ENCODE data around the gene GRK1.

The GRK1 gene

DNA sequence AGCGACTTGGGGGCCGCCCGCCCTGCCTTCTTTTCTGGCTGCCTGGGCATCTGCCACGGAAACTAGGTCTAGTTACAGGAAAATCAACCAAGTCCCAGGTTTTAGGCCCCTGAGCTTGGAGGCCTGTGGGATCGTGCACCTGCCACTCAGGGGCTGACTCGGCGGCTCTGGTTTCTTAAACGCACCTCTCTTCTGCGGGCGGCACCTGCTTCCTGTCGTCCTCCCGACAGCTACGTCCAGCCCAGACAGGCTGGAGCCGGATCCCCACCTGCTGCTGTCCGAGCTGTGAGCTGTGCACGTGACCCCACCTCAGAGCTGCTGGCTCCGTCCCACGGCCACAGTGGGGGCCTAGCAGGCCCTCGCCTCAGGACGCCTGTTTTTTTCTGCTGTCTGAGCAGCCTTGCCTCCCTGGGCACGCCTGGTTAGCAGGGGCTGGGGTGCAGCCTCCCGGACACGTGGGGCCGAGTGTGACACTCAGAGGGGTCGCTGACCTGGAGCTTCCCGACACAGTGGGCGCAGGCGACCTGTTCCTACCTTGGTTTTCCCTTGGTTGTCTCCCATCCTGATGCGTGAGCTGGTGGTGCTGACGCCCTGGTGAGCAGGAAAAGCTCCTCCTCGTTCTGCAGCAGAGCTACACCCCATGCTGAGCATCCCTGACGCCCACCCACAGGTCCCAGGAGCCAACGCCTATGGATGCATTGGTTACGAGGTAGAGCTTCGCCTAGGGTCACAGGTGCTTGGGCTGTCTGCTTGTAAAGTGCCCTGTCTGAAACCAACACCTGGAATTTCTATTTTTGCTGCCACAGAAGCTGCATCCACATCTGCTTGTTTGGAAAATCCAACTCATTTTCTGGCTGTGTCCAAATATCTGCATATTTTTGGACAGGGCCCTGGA is 109.5 kb downstream of the GRK1 start:
- no peak overlapping the region for H3K4me3 ChIP-seq (ENCODE audit: low read length)
- DNase-seq (ENCODE audit: low read depth), result no peak
- TF ChIP-seq, protein P1, sequence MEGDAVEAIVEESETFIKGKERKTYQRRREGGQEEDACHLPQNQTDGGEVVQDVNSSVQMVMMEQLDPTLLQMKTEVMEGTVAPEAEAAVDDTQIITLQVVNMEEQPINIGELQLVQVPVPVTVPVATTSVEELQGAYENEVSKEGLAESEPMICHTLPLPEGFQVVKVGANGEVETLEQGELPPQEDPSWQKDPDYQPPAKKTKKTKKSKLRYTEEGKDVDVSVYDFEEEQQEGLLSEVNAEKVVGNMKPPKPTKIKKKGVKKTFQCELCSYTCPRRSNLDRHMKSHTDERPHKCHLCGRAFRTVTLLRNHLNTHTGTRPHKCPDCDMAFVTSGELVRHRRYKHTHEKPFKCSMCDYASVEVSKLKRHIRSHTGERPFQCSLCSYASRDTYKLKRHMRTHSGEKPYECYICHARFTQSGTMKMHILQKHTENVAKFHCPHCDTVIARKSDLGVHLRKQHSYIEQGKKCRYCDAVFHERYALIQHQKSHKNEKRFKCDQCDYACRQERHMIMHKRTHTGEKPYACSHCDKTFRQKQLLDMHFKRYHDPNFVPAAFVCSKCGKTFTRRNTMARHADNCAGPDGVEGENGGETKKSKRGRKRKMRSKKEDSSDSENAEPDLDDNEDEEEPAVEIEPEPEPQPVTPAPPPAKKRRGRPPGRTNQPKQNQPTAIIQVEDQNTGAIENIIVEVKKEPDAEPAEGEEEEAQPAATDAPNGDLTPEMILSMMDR (conservative IDR thresholded peaks at IDR 0.05; ENCODE audit: low read depth, low read length), result no peak

DNA sequence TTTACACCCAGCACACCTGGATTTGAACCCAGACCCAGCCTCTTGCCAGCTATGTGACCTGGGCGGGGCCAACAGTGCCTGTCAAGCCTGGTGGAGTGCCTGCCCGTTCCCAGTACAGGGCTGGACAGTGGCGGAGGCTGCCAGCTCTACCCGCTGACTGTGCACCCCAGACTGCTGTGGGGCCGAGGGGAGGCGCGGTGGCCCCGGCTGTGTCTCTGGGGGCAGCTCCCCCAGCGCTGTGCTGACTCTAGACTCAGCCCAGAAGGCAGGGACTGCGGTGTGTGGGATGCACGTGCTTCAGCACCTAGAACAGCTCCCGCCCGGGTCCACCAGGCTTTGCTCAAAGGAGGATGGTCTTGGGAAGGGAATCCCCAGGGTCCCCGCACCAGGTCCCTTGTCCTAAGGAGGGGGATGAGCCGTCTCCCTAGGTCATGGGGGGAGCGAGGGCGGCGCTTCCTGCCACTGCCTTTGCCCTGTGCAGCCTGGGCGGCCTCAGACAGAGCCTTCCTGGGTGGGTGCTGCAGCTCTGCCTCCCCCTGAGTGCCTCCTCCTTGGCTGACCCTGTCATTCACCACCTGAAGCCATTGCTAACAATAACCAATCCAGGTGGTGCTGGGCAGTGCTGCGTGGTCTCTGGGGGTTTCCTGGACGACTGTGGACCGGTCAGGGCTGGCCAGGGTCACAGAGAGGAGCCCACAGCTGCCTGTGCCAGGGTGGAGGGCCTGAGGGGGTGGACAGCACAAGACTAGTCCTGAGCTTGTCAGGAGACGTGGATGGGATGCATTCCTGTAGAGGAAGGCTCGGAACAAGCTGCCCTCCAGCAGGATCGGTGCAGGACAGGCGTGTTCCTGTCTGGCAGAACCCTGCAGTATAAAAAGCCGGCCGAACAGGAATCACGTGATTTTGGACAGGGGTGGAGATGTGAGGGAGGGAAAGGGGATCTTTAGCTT is 110.6 kb downstream of the GRK1 start:
- no peak for DNase-seq (ENCODE audit: low read depth)
- TF ChIP-seq, protein P1 (conservative IDR thresholded peaks at IDR 0.05; ENCODE audit: low read depth, low read length), result no peak
- H3K4me3 ChIP-seq (ENCODE audit: low read length), result no peak overlapping the region

DNA sequence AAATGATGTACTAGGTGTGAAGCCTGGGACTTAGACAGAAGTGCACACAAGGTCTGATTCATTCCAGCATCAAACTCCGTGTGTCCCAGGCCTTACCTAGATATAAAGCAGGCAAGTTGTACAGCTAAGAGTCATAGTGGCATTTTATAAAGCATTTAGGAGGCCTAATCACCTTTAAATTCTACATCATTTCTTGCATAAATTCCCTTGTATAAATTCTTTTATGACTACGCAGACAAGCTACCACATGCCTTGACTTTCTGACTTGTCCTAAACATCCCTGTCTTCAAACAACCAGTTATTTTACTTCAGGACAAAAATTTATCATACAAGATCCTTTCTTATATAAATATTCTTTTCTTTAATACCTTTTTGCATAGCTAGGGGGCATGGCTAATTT is 114.6 kb downstream of the GRK1 start:
- no peak for DNase-seq (ENCODE audit: low read depth)
- TF ChIP-seq, protein P1 (conservative IDR thresholded peaks at IDR 0.05; ENCODE audit: low read depth, low read length), result no peak
- H3K4me3 ChIP-seq (ENCODE audit: low read length), result no peak overlapping the region

DNA sequence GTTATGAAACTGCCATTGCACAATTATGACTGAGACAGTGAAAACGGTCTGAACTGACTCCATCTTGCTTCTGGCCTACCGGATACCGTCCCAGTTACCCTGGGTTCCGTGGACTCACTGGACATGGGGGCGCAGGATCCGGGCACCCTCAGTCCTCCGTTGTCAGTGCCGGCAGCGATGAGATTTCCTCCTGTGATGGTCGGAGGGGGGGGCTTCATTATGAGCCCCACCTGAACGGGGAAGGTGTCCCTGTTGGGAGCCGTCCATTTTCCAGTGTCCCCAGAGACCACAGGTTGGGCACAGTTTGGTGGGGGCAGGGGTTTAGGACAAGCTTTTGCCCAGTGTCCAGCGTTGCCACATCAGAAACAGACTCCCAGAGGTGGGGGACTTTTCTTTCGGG is 115.5 kb downstream of the GRK1 start:
- DNase-seq (ENCODE audit: low read depth), result no peak
- TF ChIP-seq, protein P1 (conservative IDR thresholded peaks at IDR 0.05; ENCODE audit: low read depth, low read length), result no peak
- H3K4me3 ChIP-seq (ENCODE audit: low read length), result no peak overlapping the region

DNA sequence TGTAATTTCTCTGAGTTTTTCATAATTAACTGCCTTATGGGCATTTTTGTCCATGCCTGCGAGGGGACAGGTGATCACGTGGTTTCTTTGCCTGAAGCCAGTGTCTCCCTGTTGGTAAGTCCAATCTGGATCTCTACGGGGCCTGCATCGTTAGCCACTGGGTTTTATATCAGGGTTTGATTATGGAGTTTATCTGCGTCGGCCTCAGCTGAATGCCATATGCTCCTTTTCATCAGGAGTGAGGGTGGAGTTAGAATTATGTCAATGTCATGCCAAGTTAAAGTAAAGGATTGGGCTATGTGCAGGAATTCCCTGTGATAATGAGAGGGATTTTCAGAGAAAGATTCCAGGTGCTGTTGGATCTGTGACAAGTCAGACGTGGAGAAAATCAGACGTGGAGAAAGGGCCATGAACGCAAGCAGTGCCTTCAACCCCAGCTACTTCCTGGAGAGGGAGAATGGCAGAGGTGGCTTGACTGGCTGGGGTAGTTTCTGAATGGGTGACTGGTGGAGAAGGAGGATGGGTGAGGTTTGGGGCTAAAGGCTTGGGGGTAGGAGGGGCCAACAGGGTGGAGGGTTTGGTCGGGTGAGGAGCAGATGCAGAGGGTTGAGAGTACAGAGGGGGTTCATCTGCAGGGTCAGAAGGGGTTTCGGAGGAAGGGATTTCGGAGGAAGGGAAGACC is 116.3 kb downstream of the GRK1 start:
- DNase-seq (ENCODE audit: low read depth), result no peak
- H3K4me3 ChIP-seq (ENCODE audit: low read length), result no peak overlapping the region
- TF ChIP-seq, protein P1 (conservative IDR thresholded peaks at IDR 0.05; ENCODE audit: low read depth, low read length), result no peak

DNA sequence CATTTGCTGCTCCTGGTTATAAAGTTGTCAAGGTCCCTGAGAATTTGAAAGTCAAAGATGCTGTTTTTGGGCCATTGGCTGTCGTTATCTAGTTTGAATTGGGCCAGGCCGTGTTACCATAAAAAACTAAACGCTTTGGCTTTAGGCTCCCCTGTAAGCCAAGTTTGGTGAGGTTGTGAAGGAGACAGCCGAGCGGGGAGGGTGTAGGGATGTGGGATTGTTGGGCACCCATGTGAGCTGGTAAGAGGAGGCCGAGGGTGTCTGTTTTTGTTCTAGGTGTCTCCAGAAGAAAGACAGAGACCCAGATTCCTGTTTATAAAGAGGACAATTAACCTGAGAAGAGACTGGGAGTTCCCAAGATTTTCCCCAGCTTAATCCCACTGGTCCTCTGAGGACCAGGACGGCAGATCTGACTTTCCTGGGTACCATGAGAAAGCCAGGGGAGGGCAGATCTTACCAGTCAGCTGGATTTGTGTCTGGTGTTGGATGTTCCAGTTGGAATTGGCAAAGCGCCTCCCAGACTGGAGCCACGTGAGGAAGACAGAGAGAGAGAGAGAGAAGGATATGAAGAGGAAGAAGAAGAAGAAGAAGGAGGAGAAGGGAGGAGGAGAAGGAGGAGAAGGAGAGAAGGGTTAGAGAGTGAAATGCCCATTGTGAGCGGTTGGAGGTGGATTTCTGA is 117.1 kb downstream of the GRK1 start:
- TF ChIP-seq, protein P1 (conservative IDR thresholded peaks at IDR 0.05; ENCODE audit: low read depth, low read length), result no peak
- no peak for DNase-seq (ENCODE audit: low read depth)
- no peak overlapping the region for H3K4me3 ChIP-seq (ENCODE audit: low read length)
